ENCODE data around the gene OPN1MW2.
"Not testable (repeated sequence)": the region's sequence is repeated elsewhere in the genome, so short reads cannot be mapped to it uniquely, and the experiment has no call there.

Gene OPN1MW2

DNA sequence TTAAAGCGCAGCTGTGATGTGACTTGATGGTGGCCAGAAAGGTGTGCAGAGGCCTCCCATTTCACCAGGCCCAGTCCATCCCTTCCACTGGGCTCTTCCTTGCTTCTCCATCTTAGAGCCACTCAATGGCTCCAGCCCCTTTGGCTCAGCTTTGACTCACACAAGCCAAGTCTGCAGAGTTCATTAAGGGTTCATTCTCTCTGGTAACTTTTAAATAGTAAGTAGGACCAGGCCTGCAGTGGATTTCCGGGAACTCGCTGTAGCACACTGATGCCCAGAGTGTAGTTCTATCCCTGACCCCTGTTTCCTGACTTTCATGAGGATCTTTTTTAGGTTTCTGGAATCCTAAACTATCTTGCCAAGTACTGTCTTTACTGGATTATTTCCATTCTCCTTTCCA is 49.7 kb downstream of the OPN1MW2 start:
- not testable (repeated sequence) for DNase-seq (ENCODE audit: low spot score)
